ENCODE measurements around the gene IRS2. TPM values are rescaled to one million over a fixed set of nuclear protein-coding genes. Genes with fewer than 3 reads are reported as not detected.

Gene IRS2
- total and polyA plus RNA-seq, 2 of the 8 experiments (the other 6 are each of a cell fraction or from before 2014, with no cell fraction given) = 2.6 to 17.0 TPM

- no peak for TF ChIP-seq NRF1 (IDR thresholded peaks at IDR 0.05; ENCODE audit: low read depth, low read length)
- no peak for TF ChIP-seq RAD21 (IDR thresholded peaks at IDR 0.05 in 1 of 2, conservative IDR thresholded peaks at IDR 0.05 in 1 of 2; ENCODE audit: low read depth in 2 of 2, low read length in 2 of 2)
- no peak for TF ChIP-seq SUZ12 (IDR thresholded peaks at IDR 0.05; ENCODE audit: low read length)
- TF ChIP-seq JUN (IDR thresholded peaks at IDR 0.05; ENCODE audit: low read depth, low read length) = no peak
- no peak for TF ChIP-seq EZH2 (IDR thresholded peaks at IDR 0.05; ENCODE audit: low read depth, low read length, severe bottlenecking)
- TF ChIP-seq GTF2F1 (IDR thresholded peaks at IDR 0.05; ENCODE audit: borderline replicate concordance, low read depth, low read length) = no peak
- no peak for TF ChIP-seq KDM5A (IDR thresholded peaks at IDR 0.05; ENCODE audit: low read length)
- TF ChIP-seq, protein P1, sequence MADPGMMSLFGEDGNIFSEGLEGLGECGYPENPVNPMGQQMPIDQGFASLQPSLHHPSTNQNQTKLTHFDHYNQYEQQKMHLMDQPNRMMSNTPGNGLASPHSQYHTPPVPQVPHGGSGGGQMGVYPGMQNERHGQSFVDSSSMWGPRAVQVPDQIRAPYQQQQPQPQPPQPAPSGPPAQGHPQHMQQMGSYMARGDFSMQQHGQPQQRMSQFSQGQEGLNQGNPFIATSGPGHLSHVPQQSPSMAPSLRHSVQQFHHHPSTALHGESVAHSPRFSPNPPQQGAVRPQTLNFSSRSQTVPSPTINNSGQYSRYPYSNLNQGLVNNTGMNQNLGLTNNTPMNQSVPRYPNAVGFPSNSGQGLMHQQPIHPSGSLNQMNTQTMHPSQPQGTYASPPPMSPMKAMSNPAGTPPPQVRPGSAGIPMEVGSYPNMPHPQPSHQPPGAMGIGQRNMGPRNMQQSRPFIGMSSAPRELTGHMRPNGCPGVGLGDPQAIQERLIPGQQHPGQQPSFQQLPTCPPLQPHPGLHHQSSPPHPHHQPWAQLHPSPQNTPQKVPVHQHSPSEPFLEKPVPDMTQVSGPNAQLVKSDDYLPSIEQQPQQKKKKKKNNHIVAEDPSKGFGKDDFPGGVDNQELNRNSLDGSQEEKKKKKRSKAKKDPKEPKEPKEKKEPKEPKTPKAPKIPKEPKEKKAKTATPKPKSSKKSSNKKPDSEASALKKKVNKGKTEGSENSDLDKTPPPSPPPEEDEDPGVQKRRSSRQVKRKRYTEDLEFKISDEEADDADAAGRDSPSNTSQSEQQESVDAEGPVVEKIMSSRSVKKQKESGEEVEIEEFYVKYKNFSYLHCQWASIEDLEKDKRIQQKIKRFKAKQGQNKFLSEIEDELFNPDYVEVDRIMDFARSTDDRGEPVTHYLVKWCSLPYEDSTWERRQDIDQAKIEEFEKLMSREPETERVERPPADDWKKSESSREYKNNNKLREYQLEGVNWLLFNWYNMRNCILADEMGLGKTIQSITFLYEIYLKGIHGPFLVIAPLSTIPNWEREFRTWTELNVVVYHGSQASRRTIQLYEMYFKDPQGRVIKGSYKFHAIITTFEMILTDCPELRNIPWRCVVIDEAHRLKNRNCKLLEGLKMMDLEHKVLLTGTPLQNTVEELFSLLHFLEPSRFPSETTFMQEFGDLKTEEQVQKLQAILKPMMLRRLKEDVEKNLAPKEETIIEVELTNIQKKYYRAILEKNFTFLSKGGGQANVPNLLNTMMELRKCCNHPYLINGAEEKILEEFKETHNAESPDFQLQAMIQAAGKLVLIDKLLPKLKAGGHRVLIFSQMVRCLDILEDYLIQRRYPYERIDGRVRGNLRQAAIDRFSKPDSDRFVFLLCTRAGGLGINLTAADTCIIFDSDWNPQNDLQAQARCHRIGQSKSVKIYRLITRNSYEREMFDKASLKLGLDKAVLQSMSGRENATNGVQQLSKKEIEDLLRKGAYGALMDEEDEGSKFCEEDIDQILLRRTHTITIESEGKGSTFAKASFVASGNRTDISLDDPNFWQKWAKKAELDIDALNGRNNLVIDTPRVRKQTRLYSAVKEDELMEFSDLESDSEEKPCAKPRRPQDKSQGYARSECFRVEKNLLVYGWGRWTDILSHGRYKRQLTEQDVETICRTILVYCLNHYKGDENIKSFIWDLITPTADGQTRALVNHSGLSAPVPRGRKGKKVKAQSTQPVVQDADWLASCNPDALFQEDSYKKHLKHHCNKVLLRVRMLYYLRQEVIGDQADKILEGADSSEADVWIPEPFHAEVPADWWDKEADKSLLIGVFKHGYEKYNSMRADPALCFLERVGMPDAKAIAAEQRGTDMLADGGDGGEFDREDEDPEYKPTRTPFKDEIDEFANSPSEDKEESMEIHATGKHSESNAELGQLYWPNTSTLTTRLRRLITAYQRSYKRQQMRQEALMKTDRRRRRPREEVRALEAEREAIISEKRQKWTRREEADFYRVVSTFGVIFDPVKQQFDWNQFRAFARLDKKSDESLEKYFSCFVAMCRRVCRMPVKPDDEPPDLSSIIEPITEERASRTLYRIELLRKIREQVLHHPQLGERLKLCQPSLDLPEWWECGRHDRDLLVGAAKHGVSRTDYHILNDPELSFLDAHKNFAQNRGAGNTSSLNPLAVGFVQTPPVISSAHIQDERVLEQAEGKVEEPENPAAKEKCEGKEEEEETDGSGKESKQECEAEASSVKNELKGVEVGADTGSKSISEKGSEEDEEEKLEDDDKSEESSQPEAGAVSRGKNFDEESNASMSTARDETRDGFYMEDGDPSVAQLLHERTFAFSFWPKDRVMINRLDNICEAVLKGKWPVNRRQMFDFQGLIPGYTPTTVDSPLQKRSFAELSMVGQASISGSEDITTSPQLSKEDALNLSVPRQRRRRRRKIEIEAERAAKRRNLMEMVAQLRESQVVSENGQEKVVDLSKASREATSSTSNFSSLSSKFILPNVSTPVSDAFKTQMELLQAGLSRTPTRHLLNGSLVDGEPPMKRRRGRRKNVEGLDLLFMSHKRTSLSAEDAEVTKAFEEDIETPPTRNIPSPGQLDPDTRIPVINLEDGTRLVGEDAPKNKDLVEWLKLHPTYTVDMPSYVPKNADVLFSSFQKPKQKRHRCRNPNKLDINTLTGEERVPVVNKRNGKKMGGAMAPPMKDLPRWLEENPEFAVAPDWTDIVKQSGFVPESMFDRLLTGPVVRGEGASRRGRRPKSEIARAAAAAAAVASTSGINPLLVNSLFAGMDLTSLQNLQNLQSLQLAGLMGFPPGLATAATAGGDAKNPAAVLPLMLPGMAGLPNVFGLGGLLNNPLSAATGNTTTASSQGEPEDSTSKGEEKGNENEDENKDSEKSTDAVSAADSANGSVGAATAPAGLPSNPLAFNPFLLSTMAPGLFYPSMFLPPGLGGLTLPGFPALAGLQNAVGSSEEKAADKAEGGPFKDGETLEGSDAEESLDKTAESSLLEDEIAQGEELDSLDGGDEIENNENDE (IDR thresholded peaks at IDR 0.05; ENCODE audit: insufficient replicate concordance, low read length) = no peak
These were observed 29.6 kb downstream of the IRS2 start (continued) for GRCh38 chr13:109756778-109757177.

Measured in H1 (cell line).